ENCODE results near the gene EDRF1.

DNA sequence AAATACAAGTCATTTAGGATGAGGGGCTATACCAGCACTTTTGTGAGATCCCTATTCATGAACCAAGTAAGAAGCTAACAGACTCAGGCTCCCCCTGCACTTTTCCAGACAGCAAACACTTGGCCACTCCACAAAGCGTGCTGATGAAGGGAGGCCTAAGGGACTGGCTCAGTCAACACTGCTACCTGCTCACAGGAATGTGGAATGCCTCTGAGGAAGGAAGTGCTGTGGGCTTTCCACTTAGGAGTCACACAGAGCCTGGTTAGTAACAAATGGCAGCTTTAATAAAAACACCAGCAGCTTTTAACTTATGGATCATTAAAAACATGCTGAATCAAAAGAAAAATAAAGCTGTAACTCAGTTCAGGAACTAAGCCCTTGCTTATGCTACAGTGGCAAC lies 88.5 kb downstream of the EDRF1 start:
- TF ChIP-seq, protein P1, sequence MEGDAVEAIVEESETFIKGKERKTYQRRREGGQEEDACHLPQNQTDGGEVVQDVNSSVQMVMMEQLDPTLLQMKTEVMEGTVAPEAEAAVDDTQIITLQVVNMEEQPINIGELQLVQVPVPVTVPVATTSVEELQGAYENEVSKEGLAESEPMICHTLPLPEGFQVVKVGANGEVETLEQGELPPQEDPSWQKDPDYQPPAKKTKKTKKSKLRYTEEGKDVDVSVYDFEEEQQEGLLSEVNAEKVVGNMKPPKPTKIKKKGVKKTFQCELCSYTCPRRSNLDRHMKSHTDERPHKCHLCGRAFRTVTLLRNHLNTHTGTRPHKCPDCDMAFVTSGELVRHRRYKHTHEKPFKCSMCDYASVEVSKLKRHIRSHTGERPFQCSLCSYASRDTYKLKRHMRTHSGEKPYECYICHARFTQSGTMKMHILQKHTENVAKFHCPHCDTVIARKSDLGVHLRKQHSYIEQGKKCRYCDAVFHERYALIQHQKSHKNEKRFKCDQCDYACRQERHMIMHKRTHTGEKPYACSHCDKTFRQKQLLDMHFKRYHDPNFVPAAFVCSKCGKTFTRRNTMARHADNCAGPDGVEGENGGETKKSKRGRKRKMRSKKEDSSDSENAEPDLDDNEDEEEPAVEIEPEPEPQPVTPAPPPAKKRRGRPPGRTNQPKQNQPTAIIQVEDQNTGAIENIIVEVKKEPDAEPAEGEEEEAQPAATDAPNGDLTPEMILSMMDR (IDR thresholded peaks at IDR 0.05): no peak
- no peak for TF ChIP-seq POLR2AphosphoS5 (IDR thresholded peaks at IDR 0.05)
- TF ChIP-seq POLR2A (IDR thresholded peaks at IDR 0.05): no peak
